ENCODE results near the gene MATN1. TPM values are rescaled to one million over a fixed set of nuclear protein-coding genes. Genes with fewer than 3 reads are reported as not detected.

Gene MATN1
- total RNA-seq, 1 donor from 2014 or later, result 1.7 TPM

- TF ChIP-seq, protein P1, sequence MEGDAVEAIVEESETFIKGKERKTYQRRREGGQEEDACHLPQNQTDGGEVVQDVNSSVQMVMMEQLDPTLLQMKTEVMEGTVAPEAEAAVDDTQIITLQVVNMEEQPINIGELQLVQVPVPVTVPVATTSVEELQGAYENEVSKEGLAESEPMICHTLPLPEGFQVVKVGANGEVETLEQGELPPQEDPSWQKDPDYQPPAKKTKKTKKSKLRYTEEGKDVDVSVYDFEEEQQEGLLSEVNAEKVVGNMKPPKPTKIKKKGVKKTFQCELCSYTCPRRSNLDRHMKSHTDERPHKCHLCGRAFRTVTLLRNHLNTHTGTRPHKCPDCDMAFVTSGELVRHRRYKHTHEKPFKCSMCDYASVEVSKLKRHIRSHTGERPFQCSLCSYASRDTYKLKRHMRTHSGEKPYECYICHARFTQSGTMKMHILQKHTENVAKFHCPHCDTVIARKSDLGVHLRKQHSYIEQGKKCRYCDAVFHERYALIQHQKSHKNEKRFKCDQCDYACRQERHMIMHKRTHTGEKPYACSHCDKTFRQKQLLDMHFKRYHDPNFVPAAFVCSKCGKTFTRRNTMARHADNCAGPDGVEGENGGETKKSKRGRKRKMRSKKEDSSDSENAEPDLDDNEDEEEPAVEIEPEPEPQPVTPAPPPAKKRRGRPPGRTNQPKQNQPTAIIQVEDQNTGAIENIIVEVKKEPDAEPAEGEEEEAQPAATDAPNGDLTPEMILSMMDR (IDR thresholded peaks at IDR 0.05; ENCODE audit: unreplicated experiment), result no peak
- Mint-ChIP-seq H3K4me3 (ENCODE audit: unreplicated experiment) (no peak overlapping the region), H3K27me3 (ENCODE audit: unreplicated experiment) (peaks cover 2% of the 10 kb centered on the region), H3K36me3 (ENCODE audit: low read depth, unreplicated experiment) (peaks cover 48% of the 10 kb centered on the region), H3K27ac (ENCODE audit: unreplicated experiment) (no peak overlapping the region), H3K4me1 (ENCODE audit: unreplicated experiment) (peaks cover 8% of the 10 kb centered on the region), H3K9me3 (ENCODE audit: unreplicated experiment) (no peaks in the 10 kb centered on the region)
- no peak for DNase-seq (ENCODE audit: low spot score)
Observed at GRCh38 chr1:30735124-30735523, 11.7 kb upstream of the MATN1 start.

DNA sequence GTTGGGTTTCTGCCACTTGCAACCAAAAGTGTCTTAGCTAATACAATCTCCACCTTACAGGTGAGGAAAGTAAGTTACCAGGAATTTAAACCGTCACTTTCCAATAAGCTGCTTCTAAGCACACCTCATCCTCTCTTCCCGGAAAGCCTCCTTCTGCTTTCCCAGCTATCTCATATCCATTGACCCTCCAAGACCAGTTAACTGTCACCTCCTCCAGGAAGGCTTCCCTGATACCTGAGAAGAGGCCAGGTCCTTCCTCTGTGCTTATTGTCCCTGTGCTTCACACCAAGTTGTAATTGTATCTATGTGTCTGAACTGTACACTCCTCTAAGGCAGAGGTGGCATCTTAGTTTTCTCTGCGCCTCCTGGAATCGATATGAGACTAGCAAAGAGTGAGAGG is 11.2 kb upstream of the MATN1 start:
- Mint-ChIP-seq H3K4me3 (ENCODE audit: unreplicated experiment) (peak overlapping the region; percentile 29), H3K36me3 (ENCODE audit: low read depth, unreplicated experiment) (peaks cover 48% of the 10 kb centered on the region), H3K27ac (ENCODE audit: unreplicated experiment) (no peak overlapping the region), H3K27me3 (ENCODE audit: unreplicated experiment) (peaks cover 2% of the 10 kb centered on the region), H3K9me3 (ENCODE audit: unreplicated experiment) (no peaks in the 10 kb centered on the region), H3K4me1 (ENCODE audit: unreplicated experiment) (peaks cover 6% of the 10 kb centered on the region)
- TF ChIP-seq, protein P1 (IDR thresholded peaks at IDR 0.05; ENCODE audit: unreplicated experiment), result no peak
- DNase-seq (ENCODE audit: low spot score), result no peak

DNA sequence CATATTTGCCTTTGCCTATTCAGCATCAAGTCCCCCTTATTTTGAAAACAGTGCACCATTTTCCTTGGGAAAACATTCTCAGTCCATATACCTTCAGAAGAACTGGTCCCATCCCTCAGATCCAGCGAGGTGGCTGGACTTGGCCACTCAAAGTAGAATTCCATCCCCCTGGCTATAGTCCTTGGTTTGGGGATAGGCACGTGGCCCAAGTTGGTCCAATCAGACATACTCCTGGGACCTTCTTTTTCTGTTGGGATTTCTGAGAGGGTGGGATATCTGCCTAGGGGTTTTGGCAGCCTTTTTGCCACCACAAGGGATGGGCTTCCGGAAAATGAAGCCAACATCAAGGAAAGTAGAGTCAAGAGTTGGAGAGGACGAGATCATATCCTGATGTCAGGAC is 10.7 kb upstream of the MATN1 start:
- H3K4me3 Mint-ChIP-seq (ENCODE audit: unreplicated experiment), result no peak overlapping the region
- no peaks in the 10 kb centered on the region for H3K9me3 Mint-ChIP-seq (ENCODE audit: unreplicated experiment)
- TF ChIP-seq, protein P1 (IDR thresholded peaks at IDR 0.05; ENCODE audit: unreplicated experiment), result no peak
- no peak overlapping the region for H3K27ac Mint-ChIP-seq (ENCODE audit: unreplicated experiment)
- H3K36me3 Mint-ChIP-seq (ENCODE audit: low read depth, unreplicated experiment), result peaks cover 45% of the 10 kb centered on the region
- peaks cover 4% of the 10 kb centered on the region for H3K27me3 Mint-ChIP-seq (ENCODE audit: unreplicated experiment)
- no peak for DNase-seq (ENCODE audit: low spot score)
- H3K4me1 Mint-ChIP-seq (ENCODE audit: unreplicated experiment), result peaks cover 6% of the 10 kb centered on the region

GRCh38 chr1:30733493-30733892 is 10.1 kb upstream of the MATN1 start:
- TF ChIP-seq, protein P1 (IDR thresholded peaks at IDR 0.05; ENCODE audit: unreplicated experiment), result no peak
- H3K27me3 Mint-ChIP-seq (ENCODE audit: unreplicated experiment), result peaks cover 4% of the 10 kb centered on the region
- DNase-seq (ENCODE audit: low spot score), result no peak
- H3K9me3 Mint-ChIP-seq (ENCODE audit: unreplicated experiment), result no peaks in the 10 kb centered on the region
- peaks cover 6% of the 10 kb centered on the region for H3K4me1 Mint-ChIP-seq (ENCODE audit: unreplicated experiment)
- H3K36me3 Mint-ChIP-seq (ENCODE audit: low read depth, unreplicated experiment), result peaks cover 39% of the 10 kb centered on the region
- peak overlapping the region; percentile 37 for H3K27ac Mint-ChIP-seq (ENCODE audit: unreplicated experiment)
- H3K4me3 Mint-ChIP-seq (ENCODE audit: unreplicated experiment), result no peak overlapping the region

- Mint-ChIP-seq H3K9me3 (ENCODE audit: unreplicated experiment) (no peaks in the 10 kb centered on the region), H3K4me1 (ENCODE audit: unreplicated experiment) (peaks cover 14% of the 10 kb centered on the region), H3K4me3 (ENCODE audit: unreplicated experiment) (no peak overlapping the region), H3K36me3 (ENCODE audit: low read depth, unreplicated experiment) (peaks cover 28% of the 10 kb centered on the region), H3K27ac (ENCODE audit: unreplicated experiment) (no peak overlapping the region), H3K27me3 (ENCODE audit: unreplicated experiment) (peaks cover 4% of the 10 kb centered on the region)
- TF ChIP-seq, protein P1 (IDR thresholded peaks at IDR 0.05; ENCODE audit: unreplicated experiment), result no peak
- DNase-seq (ENCODE audit: low spot score), result no peak
Observed at GRCh38 chr1:30732277-30732996, 9.1 kb upstream of the MATN1 start.

All from endothelial cell (in vitro differentiated cells).